Measurements from ENCODE around the gene NLGN4X.

NLGN4X gene

GRCh38 chrX:6019076-6019475, 209.6 kb downstream of the NLGN4X start:
- POLR2A ChIA-PET, result no interaction called here
- CTCF ChIA-PET, result no interaction called here
- DNase-seq (ENCODE audit: low read depth, low spot score), result no peak
- no peak overlapping the region for H3K4me3 ChIP-seq (ENCODE audit: low read depth, low read length)
- TF ChIP-seq, protein P1, sequence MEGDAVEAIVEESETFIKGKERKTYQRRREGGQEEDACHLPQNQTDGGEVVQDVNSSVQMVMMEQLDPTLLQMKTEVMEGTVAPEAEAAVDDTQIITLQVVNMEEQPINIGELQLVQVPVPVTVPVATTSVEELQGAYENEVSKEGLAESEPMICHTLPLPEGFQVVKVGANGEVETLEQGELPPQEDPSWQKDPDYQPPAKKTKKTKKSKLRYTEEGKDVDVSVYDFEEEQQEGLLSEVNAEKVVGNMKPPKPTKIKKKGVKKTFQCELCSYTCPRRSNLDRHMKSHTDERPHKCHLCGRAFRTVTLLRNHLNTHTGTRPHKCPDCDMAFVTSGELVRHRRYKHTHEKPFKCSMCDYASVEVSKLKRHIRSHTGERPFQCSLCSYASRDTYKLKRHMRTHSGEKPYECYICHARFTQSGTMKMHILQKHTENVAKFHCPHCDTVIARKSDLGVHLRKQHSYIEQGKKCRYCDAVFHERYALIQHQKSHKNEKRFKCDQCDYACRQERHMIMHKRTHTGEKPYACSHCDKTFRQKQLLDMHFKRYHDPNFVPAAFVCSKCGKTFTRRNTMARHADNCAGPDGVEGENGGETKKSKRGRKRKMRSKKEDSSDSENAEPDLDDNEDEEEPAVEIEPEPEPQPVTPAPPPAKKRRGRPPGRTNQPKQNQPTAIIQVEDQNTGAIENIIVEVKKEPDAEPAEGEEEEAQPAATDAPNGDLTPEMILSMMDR (IDR thresholded peaks at IDR 0.05; ENCODE audit: insufficient read depth, low read length, missing control alignments), result no peak

GRCh38 chrX:6015423-6015822, 213.2 kb downstream of the NLGN4X start:
- TF ChIP-seq, protein P1 (IDR thresholded peaks at IDR 0.05; ENCODE audit: insufficient read depth, low read length, missing control alignments), result no peak
- DNase-seq (ENCODE audit: low read depth, low spot score), result no peak
- ChIA-PET POLR2A (no interaction called here), CTCF (no interaction called here)
- no peak overlapping the region for H3K4me3 ChIP-seq (ENCODE audit: low read depth, low read length)

DNA sequence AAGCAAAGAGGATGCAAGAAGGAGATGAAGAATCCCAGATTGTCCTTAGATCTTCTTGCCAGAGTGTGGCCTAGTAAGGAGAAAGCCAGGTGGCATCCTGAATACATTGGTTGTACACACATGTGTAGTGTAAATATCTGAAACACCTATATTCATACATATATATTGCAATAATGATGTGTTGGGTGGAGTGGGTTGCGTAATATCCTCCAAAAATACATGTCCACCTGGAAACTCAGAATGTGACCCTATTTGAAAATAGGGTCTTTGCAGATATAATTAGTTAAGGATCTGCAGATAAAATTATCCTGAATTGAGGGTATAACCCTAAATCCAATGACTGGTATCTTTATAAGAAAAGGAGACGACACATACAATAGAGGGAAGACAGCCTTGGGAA, 216.3 kb downstream of the NLGN4X start:
- CTCF ChIA-PET, result no interaction called here
- no peak overlapping the region for H3K4me3 ChIP-seq (ENCODE audit: low read depth, low read length)
- TF ChIP-seq, protein P1 (IDR thresholded peaks at IDR 0.05; ENCODE audit: insufficient read depth, low read length, missing control alignments), result no peak
- no peak for DNase-seq (ENCODE audit: low read depth, low spot score)
- POLR2A ChIA-PET, result no interaction called here

- POLR2A ChIA-PET, result no interaction called here
- TF ChIP-seq, protein P1 (IDR thresholded peaks at IDR 0.05; ENCODE audit: insufficient read depth, low read length, missing control alignments), result no peak
- no peak overlapping the region for H3K4me3 ChIP-seq (ENCODE audit: low read depth, low read length)
- DNase-seq (ENCODE audit: low read depth, low spot score), result no peak
- CTCF ChIA-PET, result no interaction called here
These were observed 222.8 kb downstream of the NLGN4X start for GRCh38 chrX:6005856-6006255.

DNA sequence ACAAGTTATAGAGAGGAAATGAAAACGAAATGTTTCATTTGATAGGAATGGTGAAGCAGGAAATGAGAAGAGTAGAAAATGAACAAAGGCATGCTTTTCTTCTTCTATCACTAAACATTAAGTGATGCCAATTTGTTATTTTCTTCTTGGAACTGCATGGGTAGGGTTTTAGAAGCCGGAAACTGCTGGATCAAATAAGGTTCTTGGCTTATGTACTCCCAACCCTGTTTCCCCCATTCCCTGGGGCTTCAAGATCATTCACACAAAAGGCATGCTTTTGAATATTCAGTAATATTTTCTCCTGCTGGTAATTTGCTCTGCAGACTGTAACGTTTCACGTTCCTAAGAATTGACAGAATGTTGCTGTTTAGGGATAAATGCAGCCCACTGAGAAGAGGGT, 224.1 kb downstream of the NLGN4X start:
- no peak overlapping the region for H3K4me3 ChIP-seq (ENCODE audit: low read depth, low read length)
- DNase-seq (ENCODE audit: low read depth, low spot score), result no peak
- CTCF ChIA-PET, result no interaction called here
- TF ChIP-seq, protein P1 (IDR thresholded peaks at IDR 0.05; ENCODE audit: insufficient read depth, low read length, missing control alignments), result no peak
- POLR2A ChIA-PET, result no interaction called here

GRCh38 chrX:6002056-6002455, 226.6 kb downstream of the NLGN4X start:
- TF ChIP-seq, protein P1 (IDR thresholded peaks at IDR 0.05; ENCODE audit: insufficient read depth, low read length, missing control alignments), result no peak
- no peak for DNase-seq (ENCODE audit: low read depth, low spot score)
- H3K4me3 ChIP-seq (ENCODE audit: low read depth, low read length), result no peak overlapping the region
- POLR2A ChIA-PET, result no interaction called here
- CTCF ChIA-PET, result no interaction called here

Data from AG04449 (cell line).